22Rv1 (cell line): ENCODE results near the gene WWOX.

Source experiments
- ZFX ChIP-seq: fragments of 450-650 bp; IDR thresholded peaks from 2 replicates; pipeline ENCODE4 v1.6.1; 2017; ENCODE audit warnings: antibody characterized with exemption, borderline replicate concordance
- TF ChIP-seq, protein P1 (sequence below): fragments of 450-650 bp; IDR thresholded peaks from 2 replicates; pipeline ENCODE4 v1.5.1; 2017; ENCODE audit warnings: mild to moderate bottlenecking

DNA sequence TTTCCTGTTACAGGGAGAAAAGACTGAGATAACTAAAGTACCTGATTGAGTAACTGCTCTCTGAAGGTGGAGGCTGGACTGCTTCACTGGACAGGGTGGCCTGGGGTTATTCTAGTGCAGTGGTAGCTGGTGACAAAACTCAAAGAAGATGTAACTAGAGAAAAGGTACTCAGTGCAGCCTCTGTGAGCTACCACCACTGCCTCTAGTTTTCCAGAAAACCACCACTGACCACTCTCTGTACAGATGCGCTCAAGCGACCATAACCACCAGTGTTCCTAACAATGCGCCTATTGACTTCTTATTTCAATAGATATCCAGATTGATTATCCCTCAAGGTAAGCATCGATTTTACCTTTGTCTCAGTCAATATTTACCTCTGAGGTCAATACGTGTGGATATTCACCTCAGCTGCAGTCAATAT is 492.2 kb downstream of the WWOX start:
- TF ChIP-seq, protein P1, sequence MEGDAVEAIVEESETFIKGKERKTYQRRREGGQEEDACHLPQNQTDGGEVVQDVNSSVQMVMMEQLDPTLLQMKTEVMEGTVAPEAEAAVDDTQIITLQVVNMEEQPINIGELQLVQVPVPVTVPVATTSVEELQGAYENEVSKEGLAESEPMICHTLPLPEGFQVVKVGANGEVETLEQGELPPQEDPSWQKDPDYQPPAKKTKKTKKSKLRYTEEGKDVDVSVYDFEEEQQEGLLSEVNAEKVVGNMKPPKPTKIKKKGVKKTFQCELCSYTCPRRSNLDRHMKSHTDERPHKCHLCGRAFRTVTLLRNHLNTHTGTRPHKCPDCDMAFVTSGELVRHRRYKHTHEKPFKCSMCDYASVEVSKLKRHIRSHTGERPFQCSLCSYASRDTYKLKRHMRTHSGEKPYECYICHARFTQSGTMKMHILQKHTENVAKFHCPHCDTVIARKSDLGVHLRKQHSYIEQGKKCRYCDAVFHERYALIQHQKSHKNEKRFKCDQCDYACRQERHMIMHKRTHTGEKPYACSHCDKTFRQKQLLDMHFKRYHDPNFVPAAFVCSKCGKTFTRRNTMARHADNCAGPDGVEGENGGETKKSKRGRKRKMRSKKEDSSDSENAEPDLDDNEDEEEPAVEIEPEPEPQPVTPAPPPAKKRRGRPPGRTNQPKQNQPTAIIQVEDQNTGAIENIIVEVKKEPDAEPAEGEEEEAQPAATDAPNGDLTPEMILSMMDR, result no peak
- no peak for TF ChIP-seq ZFX
